GM18861 (cell line): ENCODE measurements around the gene MAPK10.

Experiments used
- ATAC-seq: cut with Tn5 transposase; IDR thresholded peaks from one replicate; pipeline ENCODE4 v1.9.1; 2021; ENCODE audit not compliant: unreplicated experiment

MAPK10 gene

DNA sequence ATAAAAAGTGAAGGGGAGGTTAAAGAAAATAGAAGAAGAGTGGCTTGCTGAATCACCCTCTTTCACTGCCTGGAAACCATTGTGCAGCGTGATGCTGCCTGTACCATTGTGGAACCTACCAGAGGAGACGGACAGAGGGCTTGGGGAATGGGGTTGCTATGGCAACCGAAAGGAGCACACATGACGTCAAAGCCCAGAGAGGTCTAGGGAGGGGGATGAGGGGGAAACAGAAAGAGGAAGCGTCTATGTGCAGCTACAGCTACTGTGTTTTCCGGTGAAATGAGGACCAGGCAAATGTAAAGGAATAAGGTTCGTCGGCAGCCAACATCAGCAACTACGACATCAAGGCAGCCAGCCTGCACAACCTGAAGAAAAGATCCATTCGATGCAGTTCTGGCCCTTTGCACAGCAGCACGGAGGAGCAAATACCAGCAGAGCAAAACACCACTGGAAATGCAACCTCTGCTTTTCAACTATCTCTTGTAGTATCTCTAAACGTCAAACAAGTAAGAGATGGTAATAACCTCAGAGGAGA, at the start of gene MAPK10:
Gene MAPK10 (minus strand): TSS at position 110 of the 535 bp plus-strand sequence.
- ATAC-seq = peak; percentile 94

- no peak for ATAC-seq
Observed at GRCh38 chr4:86403575-86403974, 43.7 kb upstream of the MAPK10 start.

GRCh38 chr4:86401826-86402225, 42.0 kb upstream of the MAPK10 start:
- ATAC-seq = no peak

- no peak for ATAC-seq
Observed at GRCh38 chr4:86400216-86400615, 40.4 kb upstream of the MAPK10 start.

- peak; percentile 72 for ATAC-seq
Observed at GRCh38 chr4:86398187-86398586, 38.3 kb upstream of the MAPK10 start.

DNA sequence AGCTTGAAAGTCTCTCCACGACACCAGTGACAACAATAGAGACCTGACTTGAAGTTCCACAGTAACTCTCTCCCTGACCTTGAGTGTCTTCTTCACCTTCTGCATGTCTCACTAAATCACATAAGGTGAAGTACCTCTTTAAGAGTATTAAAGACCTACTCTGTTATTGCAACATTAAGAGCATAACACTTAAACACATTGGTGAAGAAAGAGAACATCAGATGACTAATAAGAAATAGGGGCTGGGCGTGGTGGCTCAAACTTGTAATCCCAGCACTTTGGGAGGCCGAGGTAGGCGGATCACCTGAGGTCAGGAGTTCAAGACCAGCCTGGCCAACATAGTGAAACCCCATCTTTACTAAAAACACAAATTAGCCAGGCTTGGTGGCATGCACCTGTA, 33.9 kb upstream of the MAPK10 start:
- ATAC-seq = no peak

GRCh38 chr4:86389664-86390063, 29.8 kb upstream of the MAPK10 start:
- no peak for ATAC-seq

DNA sequence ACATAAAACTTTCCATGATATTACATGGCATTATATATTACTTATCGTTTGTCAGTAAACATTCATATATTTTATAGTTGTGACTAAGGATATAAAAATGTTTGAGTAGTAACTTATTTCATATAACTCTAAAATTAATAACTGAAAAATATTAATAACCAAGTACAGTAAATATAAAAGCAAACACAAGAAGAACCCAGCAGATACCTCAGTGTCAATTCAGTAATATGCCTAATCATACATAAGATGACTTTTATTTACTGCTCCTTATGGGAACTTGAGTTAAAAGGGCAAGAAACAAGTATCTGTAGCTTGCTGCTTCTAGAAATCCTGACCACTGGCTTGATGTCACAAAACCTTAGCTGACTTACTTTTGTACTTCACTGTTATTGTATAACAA, 28.4 kb upstream of the MAPK10 start:
- ATAC-seq = no peak

DNA sequence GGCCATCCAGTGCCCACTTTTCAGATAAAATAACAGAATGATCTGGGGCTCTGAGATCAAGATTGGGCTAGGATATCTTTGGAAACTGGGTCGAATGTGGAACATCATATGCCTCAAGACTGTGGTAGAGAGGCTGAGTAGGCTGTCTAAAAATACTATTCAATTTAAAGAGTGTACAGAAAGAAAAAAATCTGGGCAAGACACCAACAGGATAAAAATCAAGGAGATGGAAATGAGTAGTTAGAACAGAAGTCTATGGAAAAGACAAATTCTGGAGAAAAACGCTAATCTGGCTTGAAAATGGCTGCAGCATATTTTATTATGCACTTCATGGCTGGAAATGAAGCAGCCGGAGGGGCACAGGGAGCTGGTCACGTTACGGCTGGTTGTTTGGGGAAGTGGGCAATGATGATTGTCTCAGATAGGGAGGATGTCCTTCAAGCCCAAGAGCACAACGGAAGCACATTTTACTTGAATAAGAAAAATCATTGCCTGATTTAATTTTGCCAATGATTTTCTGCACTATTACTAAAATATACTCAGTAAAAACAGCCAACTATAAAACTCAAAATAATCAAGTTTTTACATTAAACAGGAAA, 27.1 kb upstream of the MAPK10 start:
- ATAC-seq = no peak

- no peak for ATAC-seq
Observed at GRCh38 chr4:86386201-86386600, 26.3 kb upstream of the MAPK10 start.

GRCh38 chr4:86381431-86381830, 21.6 kb upstream of the MAPK10 start:
- no peak for ATAC-seq

- no peak for ATAC-seq
Observed at GRCh38 chr4:86380181-86380724, 20.4 kb upstream of the MAPK10 start.

- no peak for ATAC-seq
Observed at GRCh38 chr4:86376850-86377249, 17.0 kb upstream of the MAPK10 start.

DNA sequence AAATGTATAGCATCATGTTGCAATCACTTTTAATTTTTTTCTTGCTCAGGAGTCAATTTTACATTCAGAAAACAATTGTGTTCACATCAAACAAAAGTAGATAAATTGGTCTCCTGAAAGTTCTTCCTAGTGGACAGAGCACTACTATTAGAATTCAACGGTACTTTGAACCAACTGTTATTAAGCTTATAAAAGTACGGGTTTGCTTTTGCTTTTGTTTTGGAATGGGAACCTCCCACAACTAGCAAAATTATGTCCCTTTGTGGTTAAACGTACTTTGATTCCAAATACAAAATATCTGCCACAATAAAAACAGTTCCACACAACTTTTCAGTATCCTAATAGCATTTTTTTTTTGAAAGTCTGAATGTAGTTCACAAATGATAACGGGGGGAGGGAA, 8.6 kb upstream of the MAPK10 start:
- ATAC-seq = no peak

GRCh38 chr4:86367577-86367976, 7.7 kb upstream of the MAPK10 start:
- ATAC-seq = no peak

DNA sequence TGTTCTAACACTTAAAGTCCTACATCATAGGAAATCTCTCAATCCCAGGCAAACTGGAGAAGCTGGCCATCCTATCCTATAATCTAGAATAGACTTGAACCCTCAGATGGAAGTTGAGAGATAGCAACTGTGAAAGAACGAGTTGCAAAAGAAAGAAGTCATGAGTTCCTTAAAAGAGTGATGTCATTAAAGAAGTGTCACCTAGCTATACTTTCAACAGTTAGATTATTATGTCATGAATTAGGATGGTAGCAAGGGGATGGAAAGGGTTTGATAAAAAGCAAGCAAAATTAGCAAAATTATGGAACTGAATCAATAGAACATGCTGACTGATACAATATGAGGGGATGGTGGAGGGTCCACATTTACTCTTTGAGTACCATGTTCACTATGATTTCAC, 7.1 kb upstream of the MAPK10 start:
- ATAC-seq = no peak

GRCh38 chr4:86362510-86362909, 2.7 kb upstream of the MAPK10 start:
- ATAC-seq = no peak

GRCh38 chr4:86358257-86358656, 1.6 kb downstream of the MAPK10 start:
- no peak for ATAC-seq

DNA sequence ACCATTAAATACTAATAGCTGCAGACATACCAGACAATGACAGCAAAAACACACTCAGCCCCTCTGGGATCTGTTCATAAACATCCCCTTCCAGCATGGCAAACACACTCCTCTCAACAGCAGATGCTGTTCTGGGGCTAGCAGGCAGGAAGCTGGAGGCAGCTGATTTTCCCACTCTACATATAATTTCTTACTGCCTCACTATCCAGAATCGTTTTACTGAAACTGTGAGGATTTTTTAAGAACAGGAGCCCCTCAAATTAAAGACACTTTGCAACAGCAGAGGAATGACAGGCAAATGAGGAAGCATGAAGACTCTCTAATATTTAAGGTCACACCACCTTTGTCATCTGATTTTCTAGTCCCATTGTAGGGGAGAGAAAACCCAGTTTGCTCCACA, 2.2 kb downstream of the MAPK10 start:
- ATAC-seq = no peak

GRCh38 chr4:86356425-86357210, 3.2 kb downstream of the MAPK10 start:
- no peak for ATAC-seq

DNA sequence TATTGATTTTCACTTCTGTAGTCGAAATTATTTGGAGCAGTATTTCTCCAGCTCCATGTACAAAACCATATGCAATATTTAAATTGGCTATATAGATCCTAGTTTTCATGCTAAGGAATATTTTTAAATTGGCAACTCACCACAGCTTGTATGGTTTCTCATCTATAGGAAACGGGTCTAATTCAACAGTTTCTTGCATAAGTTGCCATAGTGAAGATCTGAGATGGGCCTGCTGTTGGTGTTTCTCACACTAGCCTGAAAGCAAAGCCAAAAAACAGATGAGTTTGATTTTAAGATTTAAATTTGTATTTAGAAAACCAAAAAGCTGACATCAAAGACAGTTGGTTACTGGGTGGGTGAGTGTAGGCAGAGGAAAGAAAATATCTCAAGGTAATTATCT, 5.5 kb downstream of the MAPK10 start:
- no peak for ATAC-seq

DNA sequence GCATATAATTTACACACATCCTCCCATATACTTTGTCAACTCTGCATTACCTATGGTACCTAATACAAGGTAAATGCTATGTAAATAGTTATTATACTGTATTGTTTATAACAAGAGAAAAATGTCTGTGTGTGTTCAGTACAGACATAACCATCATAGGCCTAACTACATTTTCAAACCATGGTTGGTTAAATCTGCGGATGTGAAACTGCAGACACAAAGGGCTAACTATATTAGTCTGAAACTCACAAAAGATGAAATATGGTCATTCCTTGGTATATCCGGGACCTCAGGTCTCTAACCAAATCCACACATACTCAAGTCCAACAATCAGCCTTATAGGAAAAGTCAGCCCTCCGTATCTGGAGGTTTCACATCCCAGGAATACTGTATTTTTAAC, 13.5 kb downstream of the MAPK10 start:
- no peak for ATAC-seq
